Bronchial epithelial cell (primary cell): ENCODE results near the gene ST3GAL3. TPM values are rescaled to one million over a fixed set of nuclear protein-coding genes. Genes with fewer than 3 reads are reported as not detected.

ENCODE experiments used
- DNase-seq: peaks from one replicate; pipeline ENCODE4 v3.0.0-alpha.2; 2010; ENCODE audit warnings: low read depth
- FAIRE-seq: peaks from 2 replicates; lab custom pipeline; 2011; peaks lifted over from hg19 to GRCh38; lab: Jason Lieb, UNC
- H3K27me3 ChIP-seq: 2 replicates; pipeline ENCODE4 v1.5.1; 2011; ENCODE audit warnings: low read length; ENCODE audit not compliant: control insufficient read depth, insufficient read depth
- H3K36me3 ChIP-seq: 2 replicates; pipeline ENCODE4 v1.5.1; 2011; ENCODE audit warnings: low read length; ENCODE audit not compliant: control insufficient read depth, insufficient read depth
- H3K4me3 ChIP-seq: 2 replicates; pipeline ENCODE4 v1.5.1; 2011; ENCODE audit warnings: mild to moderate bottlenecking, low read depth, low read length, control low read depth
- CTCF ChIP-seq: IDR thresholded peaks from 2 replicates; pipeline ENCODE4 v1.5.1; 2011; ENCODE audit warnings: mild to moderate bottlenecking, moderate library complexity, low read length, control low read depth, inconsistent platforms; ENCODE audit not compliant: insufficient read depth, severe bottlenecking
- total RNA-seq: library from RNA; depleted of rRNA; stranded (reverse); fragments of >200 nt; gene quantifications from 2 replicates; pipeline ENCODE4 v1.2.1, GENCODE V29; 2014

The ST3GAL3 gene
- total RNA-seq, 1 donor from 2014 or later = 10.3 TPM

- DNase-seq = no peak
- Histone ChIP-seq H3K27me3 (no peaks in the 10 kb centered on the region), H3K4me3 (no peak overlapping the region), H3K36me3 (peaks cover 7% of the 10 kb centered on the region)
- FAIRE-seq = peak; percentile 40
- no peak for TF ChIP-seq CTCF
These were observed 246.0 kb downstream of the ST3GAL3 start for GRCh38 chr1:43953361-43953760.

GRCh38 chr1:43954036-43954435, 246.7 kb downstream of the ST3GAL3 start:
- DNase-seq = no peak
- no peak for FAIRE-seq
- TF ChIP-seq CTCF = no peak
- Histone ChIP-seq H3K36me3 (peaks cover 12% of the 10 kb centered on the region), H3K4me3 (no peak overlapping the region), H3K27me3 (no peaks in the 10 kb centered on the region)

GRCh38 chr1:43956234-43956633, 248.9 kb downstream of the ST3GAL3 start:
- no peak for DNase-seq
- no peak for FAIRE-seq
- Histone ChIP-seq H3K4me3 (no peak overlapping the region), H3K27me3 (no peaks in the 10 kb centered on the region), H3K36me3 (peaks cover 12% of the 10 kb centered on the region)
- no peak for TF ChIP-seq CTCF

- Histone ChIP-seq H3K4me3 (no peak overlapping the region), H3K27me3 (no peaks in the 10 kb centered on the region), H3K36me3 (peaks cover 18% of the 10 kb centered on the region)
- DNase-seq (peak; percentile 78), FAIRE-seq (peak; percentile 97)
- TF ChIP-seq CTCF = no peak
These were observed 250.2 kb downstream of the ST3GAL3 start for GRCh38 chr1:43957407-43958040.

GRCh38 chr1:43958351-43959255, 251.3 kb downstream of the ST3GAL3 start:
- no peak for DNase-seq
- peak; percentile 52 for FAIRE-seq
- Histone ChIP-seq H3K4me3 (no peak overlapping the region), H3K36me3 (peaks cover 20% of the 10 kb centered on the region), H3K27me3 (no peaks in the 10 kb centered on the region)
- no peak for TF ChIP-seq CTCF
